HG03378 (cell line): ENCODE data around the gene ANO4.

Source experiments
- ATAC-seq: cut with Tn5 transposase; IDR thresholded peaks from one replicate; pipeline ENCODE4 v1.9.1; 2021; ENCODE audit warnings: mild to moderate bottlenecking, moderate library complexity; ENCODE audit not compliant: unreplicated experiment

Gene ANO4

DNA sequence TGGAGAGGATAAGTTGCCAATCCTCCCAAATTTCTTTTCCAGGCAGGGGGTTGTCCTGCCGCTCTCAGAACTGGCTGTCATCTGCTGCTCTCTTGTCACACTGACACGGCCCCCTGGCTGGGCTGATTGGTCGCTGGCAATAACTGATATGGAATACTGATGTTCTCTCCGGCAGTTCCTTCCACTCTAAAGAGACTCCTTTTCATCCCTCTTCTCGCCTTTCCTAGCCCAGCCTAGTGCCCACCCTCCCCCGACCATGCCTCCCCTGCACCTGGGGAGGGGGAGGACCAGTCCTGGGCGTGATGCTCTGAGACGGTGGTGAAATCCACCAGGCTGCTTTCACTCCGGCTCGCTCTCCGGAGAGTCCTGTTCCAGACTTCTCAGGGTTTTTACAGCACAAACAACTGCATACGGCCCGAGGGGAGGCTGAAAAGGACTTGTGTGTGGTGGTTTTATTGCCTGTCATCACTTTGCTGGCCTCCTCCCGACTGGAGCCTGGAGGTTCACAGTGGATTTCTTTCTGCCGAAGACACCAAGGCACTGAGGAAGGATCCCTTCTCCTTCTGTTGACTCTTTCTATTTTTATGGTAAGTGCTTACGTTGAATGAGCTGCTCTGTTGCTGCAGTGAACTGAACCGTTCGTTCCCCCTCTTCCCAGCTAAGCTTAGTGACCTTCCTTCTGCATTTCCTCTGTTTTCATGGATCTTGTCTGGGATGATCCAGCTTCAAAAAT, at the start of gene ANO4:
Gene ANO4, plus strand, starts transcription at position 336 of the 733 bp plus-strand sequence. CDS start 107,010 bp downstream, outside the sequence.
- no peak for ATAC-seq

GRCh38 chr12:100745378-100746071, 49.1 kb upstream of the ANO4 start:
- ATAC-seq, result no peak

DNA sequence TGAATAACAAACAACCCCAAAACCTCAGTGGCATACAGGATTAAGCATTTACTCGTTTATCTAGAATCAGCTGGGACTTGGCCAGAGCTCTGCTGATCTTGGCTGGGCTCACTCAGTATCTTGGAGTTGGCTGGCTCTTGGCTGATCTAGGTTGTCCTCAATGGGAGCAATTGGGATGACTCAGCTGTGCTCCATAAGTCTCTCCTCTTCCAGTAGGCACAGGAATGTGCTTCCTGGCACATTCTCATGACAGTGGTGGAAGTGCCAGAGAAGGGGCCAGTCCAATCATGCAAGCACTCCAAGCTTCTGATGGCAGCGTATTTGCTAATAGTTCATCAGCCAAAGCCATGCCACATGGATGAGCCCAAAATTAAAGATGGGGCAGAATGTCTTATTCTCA, 41.7 kb upstream of the ANO4 start:
- no peak for ATAC-seq

- ATAC-seq, result no peak
These were observed 40.7 kb upstream of the ANO4 start for GRCh38 chr12:100753837-100754236.

- no peak for ATAC-seq
These were observed 39.4 kb upstream of the ANO4 start for GRCh38 chr12:100755186-100755585.

- no peak for ATAC-seq
These were observed 36.5 kb upstream of the ANO4 start for GRCh38 chr12:100758083-100758482.

DNA sequence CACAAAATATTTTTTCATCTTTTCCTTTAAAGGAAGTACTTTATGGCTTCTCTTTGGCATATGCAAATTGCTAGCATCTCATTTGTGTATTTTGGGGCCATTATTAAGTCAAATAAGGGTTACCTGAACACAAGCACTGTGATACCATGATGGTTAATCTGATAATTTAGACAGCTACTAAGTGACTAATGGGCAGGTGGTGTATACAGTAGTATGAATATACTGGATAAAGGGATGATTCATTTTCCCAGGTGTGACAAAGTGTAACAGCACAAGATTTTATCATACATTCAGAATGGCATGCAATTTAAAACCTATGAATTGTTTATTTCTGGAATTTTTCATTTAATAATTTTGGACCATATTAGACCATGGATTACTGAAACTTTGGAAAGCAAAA, 27.2 kb upstream of the ANO4 start:
- no peak for ATAC-seq

DNA sequence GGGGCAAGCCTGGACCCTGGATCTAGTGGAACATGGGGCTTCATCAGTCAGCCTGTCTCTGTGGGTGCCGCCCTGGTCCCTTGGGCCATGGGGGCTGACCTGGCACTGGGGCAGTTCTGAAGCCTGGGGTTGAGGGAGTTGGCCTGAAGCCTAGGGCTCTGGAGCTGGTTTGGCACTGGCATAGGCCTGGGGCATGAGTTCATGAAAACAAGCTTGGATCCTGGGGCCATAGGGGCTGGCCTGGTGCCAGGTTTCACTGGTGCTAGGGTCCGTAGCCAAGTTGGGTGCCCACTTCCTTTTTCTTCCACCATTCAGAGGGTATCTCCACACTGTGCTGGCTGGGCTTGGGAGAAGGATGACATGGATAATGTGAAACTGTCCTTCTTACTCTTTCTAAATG, 26.6 kb upstream of the ANO4 start:
- ATAC-seq, result no peak

DNA sequence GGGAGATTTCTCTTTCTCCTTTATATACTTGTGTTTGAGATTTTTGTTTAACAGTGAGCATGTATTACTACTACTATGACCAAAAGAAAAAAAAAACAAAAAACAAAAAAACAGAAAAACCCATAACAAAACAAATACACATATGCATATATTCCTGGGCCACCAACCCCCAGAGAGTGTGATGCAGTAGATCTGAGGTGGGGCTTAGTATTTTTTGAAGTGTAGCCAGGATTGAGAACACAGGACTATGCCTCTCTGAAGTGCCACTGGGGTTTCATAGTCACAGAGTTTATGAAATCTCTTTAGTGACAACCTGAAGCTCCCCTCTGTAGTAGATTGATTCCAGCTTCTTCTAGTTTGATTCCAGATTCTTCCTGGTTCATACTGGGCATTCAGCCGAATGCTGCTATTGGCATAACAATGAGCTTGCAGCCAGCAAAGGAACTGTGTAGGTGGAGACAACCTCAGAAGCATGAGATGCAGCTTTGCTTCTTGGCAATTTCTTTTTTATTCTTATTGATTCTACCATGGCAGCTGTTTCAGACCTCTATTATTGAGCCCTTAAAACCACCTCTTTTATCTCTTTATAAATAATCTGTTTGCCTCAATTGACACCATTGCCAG, 15.5 kb upstream of the ANO4 start:
- ATAC-seq, result no peak

DNA sequence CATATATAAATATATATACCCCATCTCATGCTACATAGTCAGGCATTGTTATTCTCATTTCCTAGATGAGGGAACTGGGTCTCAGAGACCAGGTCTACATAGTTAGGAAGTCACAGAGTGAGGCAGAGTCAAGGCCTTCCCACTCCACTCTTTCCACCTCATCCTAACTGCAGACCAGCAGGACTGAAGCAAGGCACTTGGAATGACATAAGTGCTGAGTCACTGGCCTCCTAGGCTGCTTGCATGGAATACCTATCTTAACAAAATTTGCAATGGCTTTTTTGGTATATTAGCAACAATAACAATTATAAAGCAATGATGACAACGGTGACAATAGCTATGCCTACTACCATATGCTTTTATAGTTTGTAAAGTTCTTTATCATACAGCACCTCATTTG, 5.4 kb upstream of the ANO4 start:
- no peak for ATAC-seq

GRCh38 chr12:100789975-100790374, 4.6 kb upstream of the ANO4 start:
- no peak for ATAC-seq

- ATAC-seq, result no peak
These were observed 4.0 kb upstream of the ANO4 start for GRCh38 chr12:100790552-100790951.

DNA sequence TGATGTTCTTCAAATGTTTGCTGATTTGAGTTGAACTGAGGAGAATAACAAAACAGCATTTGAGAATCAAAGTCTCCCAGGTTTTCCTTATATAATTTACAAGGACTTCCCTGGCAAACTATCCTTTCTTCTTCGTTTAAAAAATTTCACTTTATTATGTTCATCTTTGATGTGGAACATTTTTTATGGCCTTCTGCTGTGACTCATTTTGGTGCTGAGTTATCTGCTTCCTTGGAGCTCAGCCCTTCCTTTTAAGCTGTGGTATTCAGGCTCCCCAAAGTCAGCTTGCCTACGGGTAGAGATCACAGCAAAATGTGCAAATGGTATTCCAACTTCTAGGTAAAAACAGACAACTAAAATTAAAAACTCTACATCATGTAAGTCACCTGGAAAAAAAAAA, 1.4 kb upstream of the ANO4 start:
- ATAC-seq, result no peak

GRCh38 chr12:100795174-100795799, 711 bp downstream of the ANO4 start:
- ATAC-seq, result no peak

GRCh38 chr12:100795800-100796179, 1.2 kb downstream of the ANO4 start:
- no peak for ATAC-seq

- ATAC-seq, result no peak
These were observed 2.0 kb downstream of the ANO4 start for GRCh38 chr12:100796621-100797020.

DNA sequence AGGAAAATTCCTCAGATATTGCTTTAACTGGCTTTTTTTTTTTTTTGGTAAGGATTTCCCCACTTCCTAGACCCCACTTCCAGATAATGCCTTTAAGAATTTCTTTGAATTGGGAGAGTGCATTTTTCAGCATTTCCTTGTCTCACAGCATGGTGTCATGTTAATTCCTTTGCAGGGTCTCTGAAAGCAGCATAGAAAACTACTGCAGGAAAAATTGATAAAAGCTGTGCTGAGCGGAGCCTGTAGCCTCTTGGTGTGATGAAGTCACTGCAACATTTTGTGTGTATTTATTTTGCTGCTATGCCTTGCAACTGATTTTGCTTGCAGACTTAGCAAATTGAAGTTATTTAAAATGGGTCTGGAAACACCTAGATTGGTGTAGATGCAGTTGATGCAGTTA, 2.7 kb downstream of the ANO4 start:
- no peak for ATAC-seq

- ATAC-seq, result no peak
These were observed 3.2 kb downstream of the ANO4 start for GRCh38 chr12:100797786-100798185.

DNA sequence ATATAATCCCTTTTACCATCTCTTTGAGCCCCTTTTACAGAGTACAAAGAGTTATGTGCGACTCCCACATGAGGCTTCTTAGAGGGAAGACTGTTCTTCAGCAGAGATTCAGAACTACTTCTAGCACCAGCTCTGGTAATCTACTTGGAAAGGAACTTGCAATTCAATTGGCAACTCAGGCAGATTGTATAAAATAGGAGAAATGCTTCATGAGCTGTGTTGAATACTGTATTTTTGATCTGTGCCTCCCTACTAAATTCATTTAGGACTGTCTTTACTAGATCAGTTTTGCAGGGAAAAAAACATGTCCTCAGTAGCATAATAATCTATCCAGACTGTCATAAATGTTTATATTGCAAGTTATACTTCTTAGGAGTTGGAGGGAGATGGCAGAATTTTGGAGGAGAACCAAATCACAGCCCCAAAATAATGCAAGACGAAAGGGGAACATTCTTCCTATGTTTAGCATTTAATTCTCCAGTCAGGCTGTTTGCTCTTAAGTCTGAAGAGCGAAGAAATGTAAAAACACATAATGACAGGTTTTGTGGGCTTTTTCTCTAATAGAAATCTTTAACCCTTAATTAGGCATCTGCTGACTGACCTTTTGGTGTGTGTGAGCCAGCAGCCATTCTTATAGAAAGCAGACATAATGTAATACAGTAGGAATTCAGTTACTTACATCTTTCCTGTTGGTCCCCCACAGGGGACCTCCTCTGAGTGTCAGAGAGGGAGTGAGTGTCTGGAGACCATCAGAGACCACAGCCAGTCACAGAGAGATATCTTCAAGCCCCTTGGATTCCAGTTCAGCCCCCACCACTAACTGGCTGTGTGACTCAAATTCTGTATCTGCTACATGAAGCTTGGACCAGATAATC, 3.9 kb downstream of the ANO4 start:
- ATAC-seq, result no peak

- no peak for ATAC-seq
These were observed 5.2 kb downstream of the ANO4 start for GRCh38 chr12:100799770-100800169.

DNA sequence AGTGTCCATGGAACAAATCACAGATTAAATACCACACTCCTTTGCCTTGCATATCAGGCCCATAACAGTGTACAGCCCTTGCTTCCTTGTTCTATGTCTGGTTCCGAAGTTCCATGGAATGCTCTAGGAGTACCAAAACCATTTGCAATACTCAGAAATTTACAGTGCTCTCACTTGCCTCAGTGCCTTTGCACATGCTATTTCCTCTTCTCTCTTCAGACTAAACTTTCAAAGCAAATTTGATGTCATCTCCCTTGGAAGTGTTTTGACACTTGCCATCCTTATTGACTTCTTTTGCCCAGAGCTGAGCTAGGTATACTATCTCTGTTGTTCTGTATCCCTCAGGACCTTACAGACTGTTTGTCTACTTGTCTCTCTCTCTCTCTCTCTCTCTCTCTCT, 6.1 kb downstream of the ANO4 start:
- ATAC-seq, result no peak
